Measurements from ENCODE around the gene IRAK4. TPM values are rescaled to one million over a fixed set of nuclear protein-coding genes. Genes with fewer than 3 reads are reported as not detected.

Gene IRAK4
- total and polyA plus RNA-seq, 2 experiments from 2014 or later = 5.1 to 15.9 TPM

DNA sequence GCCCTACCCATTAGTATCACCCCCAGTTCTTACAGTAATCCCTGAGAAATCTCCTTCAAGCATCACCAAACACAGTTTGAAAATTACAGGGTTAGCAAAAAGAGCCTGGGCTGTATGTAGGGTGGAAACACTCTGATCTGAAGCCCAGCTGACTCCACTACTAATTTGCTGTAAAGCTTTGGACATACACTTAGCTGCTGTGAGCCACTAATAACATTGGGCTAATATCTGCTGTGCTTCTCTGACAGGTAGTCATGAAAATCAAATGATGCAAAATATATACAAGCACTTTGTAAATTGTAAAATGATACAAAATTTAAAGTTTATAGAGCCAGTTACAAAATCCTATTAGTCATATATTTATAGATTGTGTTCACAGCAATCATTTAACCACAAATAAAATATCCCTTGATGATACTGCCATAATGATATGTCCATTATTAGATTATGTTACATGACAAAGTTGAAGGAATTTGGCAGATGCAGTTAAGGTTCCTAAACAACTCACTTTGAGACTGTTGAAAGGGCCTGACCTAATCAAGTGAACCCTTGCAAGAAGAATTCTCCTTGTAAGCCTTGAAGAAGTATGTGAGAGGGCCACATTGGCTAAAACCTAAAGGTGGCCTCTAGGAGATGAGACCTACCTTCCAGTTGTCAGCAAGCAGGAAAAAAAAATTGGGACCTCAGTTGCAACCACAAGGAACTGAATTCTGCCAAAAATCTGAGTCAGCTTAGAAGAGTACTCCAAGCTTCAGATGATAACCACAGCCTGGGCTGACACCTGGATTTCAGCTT, 28.3 kb downstream of the IRAK4 start:
- DNase-seq (ENCODE audit: low spot score) = no peak
- TF ChIP-seq, protein P1, sequence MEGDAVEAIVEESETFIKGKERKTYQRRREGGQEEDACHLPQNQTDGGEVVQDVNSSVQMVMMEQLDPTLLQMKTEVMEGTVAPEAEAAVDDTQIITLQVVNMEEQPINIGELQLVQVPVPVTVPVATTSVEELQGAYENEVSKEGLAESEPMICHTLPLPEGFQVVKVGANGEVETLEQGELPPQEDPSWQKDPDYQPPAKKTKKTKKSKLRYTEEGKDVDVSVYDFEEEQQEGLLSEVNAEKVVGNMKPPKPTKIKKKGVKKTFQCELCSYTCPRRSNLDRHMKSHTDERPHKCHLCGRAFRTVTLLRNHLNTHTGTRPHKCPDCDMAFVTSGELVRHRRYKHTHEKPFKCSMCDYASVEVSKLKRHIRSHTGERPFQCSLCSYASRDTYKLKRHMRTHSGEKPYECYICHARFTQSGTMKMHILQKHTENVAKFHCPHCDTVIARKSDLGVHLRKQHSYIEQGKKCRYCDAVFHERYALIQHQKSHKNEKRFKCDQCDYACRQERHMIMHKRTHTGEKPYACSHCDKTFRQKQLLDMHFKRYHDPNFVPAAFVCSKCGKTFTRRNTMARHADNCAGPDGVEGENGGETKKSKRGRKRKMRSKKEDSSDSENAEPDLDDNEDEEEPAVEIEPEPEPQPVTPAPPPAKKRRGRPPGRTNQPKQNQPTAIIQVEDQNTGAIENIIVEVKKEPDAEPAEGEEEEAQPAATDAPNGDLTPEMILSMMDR (IDR thresholded peaks at IDR 0.05; ENCODE audit: poor library complexity) = no peak
- no peaks in the 10 kb centered on the region for H3K36me3 ChIP-seq (replicated peaks; ENCODE audit: insufficient read depth, low read depth)
- no peaks in the 10 kb centered on the region for H4K20me1 ChIP-seq (ENCODE audit: insufficient read depth, poor library complexity, severe bottlenecking)
- no peaks in the 10 kb centered on the region for H3K27me3 ChIP-seq
- H3K9me3 ChIP-seq (ENCODE audit: low read depth) = no peaks in the 10 kb centered on the region
- H2AFZ ChIP-seq = no peak overlapping the region
- no peaks in the 10 kb centered on the region for H3K79me2 ChIP-seq
- H3K9me2 ChIP-seq (replicated peaks; ENCODE audit: insufficient read depth) = no peaks in the 10 kb centered on the region
- no peaks in the 10 kb centered on the region for H3K4me1 ChIP-seq (ENCODE audit: insufficient read depth)
- H3K4me2 ChIP-seq = no peak overlapping the region
- H3K4me3 ChIP-seq = no peak overlapping the region
- H3K27ac ChIP-seq = no peak overlapping the region

DNA sequence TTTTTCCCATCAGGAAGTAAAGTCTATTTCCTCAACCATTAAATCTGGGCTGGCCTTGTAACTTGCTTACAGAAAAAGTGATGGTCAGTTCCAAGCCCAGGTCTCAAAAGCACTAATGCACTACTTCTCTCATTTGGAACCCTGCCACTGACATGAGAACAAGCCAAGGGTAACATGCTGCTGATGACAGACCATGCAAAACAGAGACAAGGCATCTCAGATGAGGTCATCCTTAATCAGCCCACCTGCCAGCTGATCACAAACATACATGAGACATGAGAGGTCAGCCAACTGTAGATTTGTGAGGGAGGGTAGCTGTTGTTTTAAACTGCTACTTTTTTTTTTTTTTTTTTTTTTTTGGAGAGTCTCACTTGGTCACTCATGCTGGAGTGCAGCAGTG, 31.2 kb downstream of the IRAK4 start:
- H3K27ac ChIP-seq = no peak overlapping the region
- H2AFZ ChIP-seq = no peak overlapping the region
- H3K9me3 ChIP-seq (ENCODE audit: low read depth) = no peaks in the 10 kb centered on the region
- no peaks in the 10 kb centered on the region for H4K20me1 ChIP-seq (ENCODE audit: insufficient read depth, poor library complexity, severe bottlenecking)
- no peaks in the 10 kb centered on the region for H3K36me3 ChIP-seq (replicated peaks; ENCODE audit: insufficient read depth, low read depth)
- no peak overlapping the region for H3K4me3 ChIP-seq
- no peak for DNase-seq (ENCODE audit: low spot score)
- no peaks in the 10 kb centered on the region for H3K4me1 ChIP-seq (ENCODE audit: insufficient read depth)
- no peaks in the 10 kb centered on the region for H3K9me2 ChIP-seq (replicated peaks; ENCODE audit: insufficient read depth)
- no peak overlapping the region for H3K4me2 ChIP-seq
- no peaks in the 10 kb centered on the region for H3K79me2 ChIP-seq
- no peak for TF ChIP-seq EZH2 (IDR thresholded peaks at IDR 0.05; ENCODE audit: borderline replicate concordance)
- TF ChIP-seq, protein P1 (IDR thresholded peaks at IDR 0.05; ENCODE audit: poor library complexity) = no peak
- no peak for TF ChIP-seq EZH2phosphoT487 (IDR thresholded peaks at IDR 0.05; ENCODE audit: low read depth, severe bottlenecking, unreplicated experiment)
- no peaks in the 10 kb centered on the region for H3K27me3 ChIP-seq

DNA sequence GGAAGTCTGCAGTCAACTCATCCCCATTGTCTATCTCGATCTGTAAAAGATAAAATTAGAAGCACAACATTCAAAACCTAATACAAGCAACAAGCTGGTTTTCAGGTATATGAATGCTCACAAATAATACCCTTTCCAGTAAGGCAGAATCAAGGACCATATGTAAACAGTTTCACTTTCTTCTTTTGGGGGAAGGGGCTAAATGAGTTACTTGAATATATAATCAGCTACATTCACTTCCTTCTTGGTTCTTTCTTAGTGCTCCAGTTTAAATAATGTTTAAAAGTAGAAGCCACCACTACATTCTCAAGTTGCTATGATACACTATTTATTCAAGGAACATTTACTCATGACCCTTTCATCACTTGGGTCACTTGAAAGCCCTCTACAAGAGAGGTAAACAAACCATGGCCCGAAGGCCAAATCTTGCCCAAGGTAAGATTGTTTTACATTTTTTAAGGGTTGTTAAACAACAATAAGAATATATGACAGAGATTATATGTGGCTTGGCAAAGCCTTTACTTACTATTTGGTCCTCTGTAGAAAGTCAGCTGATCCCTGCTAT, 37.0 kb downstream of the IRAK4 start:
- Histone ChIP-seq H4K20me1 (ENCODE audit: insufficient read depth, poor library complexity, severe bottlenecking) (no peaks in the 10 kb centered on the region), H3K4me1 (ENCODE audit: insufficient read depth) (peaks cover 10% of the 10 kb centered on the region), H3K4me2 (peak overlapping the region; percentile 28), H3K27ac (peak overlapping the region; percentile 6), H3K9me3 (ENCODE audit: low read depth) (no peaks in the 10 kb centered on the region), H3K4me3 (no peak overlapping the region), H3K36me3 (replicated peaks; ENCODE audit: insufficient read depth, low read depth) (no peaks in the 10 kb centered on the region), H3K79me2 (peaks cover under 1% of the 10 kb centered on the region), H3K9me2 (replicated peaks; ENCODE audit: insufficient read depth) (no peaks in the 10 kb centered on the region), H3K27me3 (no peaks in the 10 kb centered on the region), H2AFZ (no peak overlapping the region)
- 61% methylated on average over 2 of the region's 2 CpGs for WGBS (ENCODE audit: low lambda C conversion rate, missing lambda C conversion rate)
- TF ChIP-seq EZH2 (IDR thresholded peaks at IDR 0.05; ENCODE audit: borderline replicate concordance) (no peak), EZH2phosphoT487 (IDR thresholded peaks at IDR 0.05; ENCODE audit: low read depth, severe bottlenecking, unreplicated experiment) (no peak)
- TF ChIP-seq, protein P1 (IDR thresholded peaks at IDR 0.05; ENCODE audit: poor library complexity) = no peak
- DNase-seq (ENCODE audit: low spot score) = peak; percentile 6

Measured in hepatocyte (in vitro differentiated cells).